ENCODE data around the gene TMEM63A. TPM values are rescaled to one million over a fixed set of nuclear protein-coding genes. Genes with fewer than 3 reads are reported as not detected.

TMEM63A gene
- total RNA-seq, 3 donors from 2014 or later: 69.6 to 88.0 (median 80.6) TPM

- DNase-seq (ENCODE audit: low spot score in 2 of 2): peak in 1 of 2 donors; percentile 55
- H3K36me3 ChIP-seq: no peaks in the 10 kb centered on the region
- H3K27ac ChIP-seq: peak overlapping the region; percentile 42 to 79
- H3K4me1 ChIP-seq: no peaks in the 10 kb centered on the region
- no peaks in the 10 kb centered on the region for H3K9me3 ChIP-seq
- H3K27me3 ChIP-seq: no peaks in the 10 kb centered on the region
- intact Hi-C loops (cut with DNase I; ENCODE audit: low total_unique reads): no loop called here
- TF ChIP-seq, protein P1, sequence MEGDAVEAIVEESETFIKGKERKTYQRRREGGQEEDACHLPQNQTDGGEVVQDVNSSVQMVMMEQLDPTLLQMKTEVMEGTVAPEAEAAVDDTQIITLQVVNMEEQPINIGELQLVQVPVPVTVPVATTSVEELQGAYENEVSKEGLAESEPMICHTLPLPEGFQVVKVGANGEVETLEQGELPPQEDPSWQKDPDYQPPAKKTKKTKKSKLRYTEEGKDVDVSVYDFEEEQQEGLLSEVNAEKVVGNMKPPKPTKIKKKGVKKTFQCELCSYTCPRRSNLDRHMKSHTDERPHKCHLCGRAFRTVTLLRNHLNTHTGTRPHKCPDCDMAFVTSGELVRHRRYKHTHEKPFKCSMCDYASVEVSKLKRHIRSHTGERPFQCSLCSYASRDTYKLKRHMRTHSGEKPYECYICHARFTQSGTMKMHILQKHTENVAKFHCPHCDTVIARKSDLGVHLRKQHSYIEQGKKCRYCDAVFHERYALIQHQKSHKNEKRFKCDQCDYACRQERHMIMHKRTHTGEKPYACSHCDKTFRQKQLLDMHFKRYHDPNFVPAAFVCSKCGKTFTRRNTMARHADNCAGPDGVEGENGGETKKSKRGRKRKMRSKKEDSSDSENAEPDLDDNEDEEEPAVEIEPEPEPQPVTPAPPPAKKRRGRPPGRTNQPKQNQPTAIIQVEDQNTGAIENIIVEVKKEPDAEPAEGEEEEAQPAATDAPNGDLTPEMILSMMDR (IDR thresholded peaks at IDR 0.05): no peak
- TF ChIP-seq POLR2A (IDR thresholded peaks at IDR 0.05): no peak
- TF ChIP-seq POLR2AphosphoS5 (IDR thresholded peaks at IDR 0.05): peak in 2 of 3 donors; percentile 36 to 52
- H3K4me3 ChIP-seq: peak overlapping the region in 1 of 3 donors; percentile 6
Observed at GRCh38 chr1:225834417-225835329, 47.5 kb downstream of the TMEM63A start.

GRCh38 chr1:225830841-225831240 lies 51.3 kb downstream of the TMEM63A start:
- no peaks in the 10 kb centered on the region for H3K36me3 ChIP-seq
- no peak overlapping the region for H3K27ac ChIP-seq
- no peak for DNase-seq (ENCODE audit: low spot score in 2 of 2)
- intact Hi-C loops (cut with DNase I; ENCODE audit: low total_unique reads): no loop called here
- TF ChIP-seq, protein P1 (IDR thresholded peaks at IDR 0.05): no peak
- TF ChIP-seq POLR2A (IDR thresholded peaks at IDR 0.05): no peak
- TF ChIP-seq POLR2AphosphoS5 (IDR thresholded peaks at IDR 0.05): no peak
- H3K4me1 ChIP-seq: no peaks in the 10 kb centered on the region
- no peaks in the 10 kb centered on the region for H3K27me3 ChIP-seq
- no peak overlapping the region for H3K4me3 ChIP-seq
- H3K9me3 ChIP-seq: no peaks in the 10 kb centered on the region

GRCh38 chr1:225828706-225829345 lies 53.4 kb downstream of the TMEM63A start:
- Histone ChIP-seq H3K9me3 (no peaks in the 10 kb centered on the region), H3K36me3 (no peaks in the 10 kb centered on the region), H3K4me3 (no peak overlapping the region), H3K27ac (peak overlapping the region in 1 of 2 donors; percentile 8), H3K27me3 (no peaks in the 10 kb centered on the region), H3K4me1 (no peaks in the 10 kb centered on the region)
- DNase-seq (ENCODE audit: low spot score in 2 of 2): no peak
- intact Hi-C loops (cut with DNase I; ENCODE audit: low total_unique reads): no loop called here
- no peak for TF ChIP-seq POLR2AphosphoS5 (IDR thresholded peaks at IDR 0.05)
- TF ChIP-seq, protein P1 (IDR thresholded peaks at IDR 0.05): no peak
- TF ChIP-seq POLR2A (IDR thresholded peaks at IDR 0.05): no peak

DNA sequence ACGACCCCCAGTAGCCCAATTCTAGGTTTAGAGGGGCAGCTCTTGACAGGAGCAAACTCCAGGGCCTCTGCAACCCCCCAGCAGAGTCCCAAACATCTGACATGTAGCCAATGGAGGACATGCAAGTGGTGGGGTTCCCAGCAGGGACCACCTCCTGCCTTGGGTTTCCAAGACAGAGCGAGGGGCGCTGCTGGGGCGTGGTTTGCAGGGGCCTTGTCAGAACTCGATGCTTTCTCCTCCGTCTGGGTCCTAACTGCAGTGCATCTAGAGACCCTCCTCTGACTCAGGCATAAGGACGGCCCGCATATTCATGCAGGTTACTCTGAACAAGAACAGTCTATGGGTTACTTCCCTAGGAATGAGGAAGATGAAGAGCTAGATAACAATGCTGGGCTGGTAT lies 55.1 kb downstream of the TMEM63A start:
- Histone ChIP-seq H3K27me3 (no peaks in the 10 kb centered on the region), H3K36me3 (no peaks in the 10 kb centered on the region), H3K9me3 (no peaks in the 10 kb centered on the region), H3K27ac (peak overlapping the region in 1 of 2 donors; percentile 13), H3K4me3 (no peak overlapping the region), H3K4me1 (no peaks in the 10 kb centered on the region)
- intact Hi-C loops (cut with DNase I; ENCODE audit: low total_unique reads): no loop called here
- no peak for DNase-seq (ENCODE audit: low spot score in 2 of 2)
- TF ChIP-seq POLR2AphosphoS5 (IDR thresholded peaks at IDR 0.05) (no peak), POLR2A (IDR thresholded peaks at IDR 0.05) (no peak)
- TF ChIP-seq, protein P1 (IDR thresholded peaks at IDR 0.05): no peak

GRCh38 chr1:225825607-225826007 lies 56.6 kb downstream of the TMEM63A start:
- no peak overlapping the region for H3K4me3 ChIP-seq
- no peaks in the 10 kb centered on the region for H3K4me1 ChIP-seq
- DNase-seq (ENCODE audit: low spot score in 2 of 2): no peak
- H3K9me3 ChIP-seq: no peaks in the 10 kb centered on the region
- no peaks in the 10 kb centered on the region for H3K27me3 ChIP-seq
- H3K27ac ChIP-seq: peak overlapping the region in 1 of 2 donors; percentile 54
- intact Hi-C loops (cut with DNase I; ENCODE audit: low total_unique reads): no loop called here
- no peaks in the 10 kb centered on the region for H3K36me3 ChIP-seq
- TF ChIP-seq POLR2AphosphoS5 (IDR thresholded peaks at IDR 0.05) (no peak), POLR2A (IDR thresholded peaks at IDR 0.05) (no peak)
- TF ChIP-seq, protein P1 (IDR thresholded peaks at IDR 0.05): no peak

All from breast epithelium (tissue), 4 donors.